Measurements from ENCODE around the gene ACTN1. TPM values are rescaled to one million over a fixed set of nuclear protein-coding genes. Genes with fewer than 3 reads are reported as not detected.

ACTN1 gene
- total RNA-seq, 2 donors from 2014 or later = 106 to 185 TPM

DNA sequence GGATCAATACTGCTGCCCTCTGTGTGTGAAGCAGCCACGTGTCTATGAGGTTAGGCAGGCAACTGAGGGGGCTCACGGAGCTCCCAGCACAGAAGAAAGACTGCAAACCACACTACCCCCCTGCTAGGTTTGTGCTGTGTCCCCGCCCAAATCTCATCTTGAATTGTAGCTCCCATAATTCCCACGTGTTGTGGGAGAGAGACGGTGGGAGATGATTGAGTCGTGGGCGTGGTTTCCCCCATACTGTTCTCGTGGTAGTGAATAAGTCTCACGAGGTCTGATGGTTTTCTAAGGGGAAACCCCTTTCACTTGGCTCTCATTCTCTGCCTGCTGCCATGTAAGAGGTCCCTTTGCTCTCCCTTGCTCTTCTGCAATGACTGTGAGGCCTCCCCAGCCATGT is 68.6 kb downstream of the ACTN1 start:
- H3K4me1 ChIP-seq = no peaks in the 10 kb centered on the region
- intact Hi-C loops (cut with DNase I) = loop anchor here (5.0 kb wide), 1 partner anchor 92 kb away; no protein-coding TSS in a partner anchor
- DNase-seq = no peak
- no peak overlapping the region for H3K27ac ChIP-seq
- TF ChIP-seq, protein P1, sequence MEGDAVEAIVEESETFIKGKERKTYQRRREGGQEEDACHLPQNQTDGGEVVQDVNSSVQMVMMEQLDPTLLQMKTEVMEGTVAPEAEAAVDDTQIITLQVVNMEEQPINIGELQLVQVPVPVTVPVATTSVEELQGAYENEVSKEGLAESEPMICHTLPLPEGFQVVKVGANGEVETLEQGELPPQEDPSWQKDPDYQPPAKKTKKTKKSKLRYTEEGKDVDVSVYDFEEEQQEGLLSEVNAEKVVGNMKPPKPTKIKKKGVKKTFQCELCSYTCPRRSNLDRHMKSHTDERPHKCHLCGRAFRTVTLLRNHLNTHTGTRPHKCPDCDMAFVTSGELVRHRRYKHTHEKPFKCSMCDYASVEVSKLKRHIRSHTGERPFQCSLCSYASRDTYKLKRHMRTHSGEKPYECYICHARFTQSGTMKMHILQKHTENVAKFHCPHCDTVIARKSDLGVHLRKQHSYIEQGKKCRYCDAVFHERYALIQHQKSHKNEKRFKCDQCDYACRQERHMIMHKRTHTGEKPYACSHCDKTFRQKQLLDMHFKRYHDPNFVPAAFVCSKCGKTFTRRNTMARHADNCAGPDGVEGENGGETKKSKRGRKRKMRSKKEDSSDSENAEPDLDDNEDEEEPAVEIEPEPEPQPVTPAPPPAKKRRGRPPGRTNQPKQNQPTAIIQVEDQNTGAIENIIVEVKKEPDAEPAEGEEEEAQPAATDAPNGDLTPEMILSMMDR (IDR thresholded peaks at IDR 0.05) = no peak
- no peaks in the 10 kb centered on the region for H3K27me3 ChIP-seq
- H3K36me3 ChIP-seq = no peaks in the 10 kb centered on the region
- H3K9ac ChIP-seq (ENCODE audit: low read depth in 2 of 2, low read length in 2 of 2) = no peak overlapping the region
- no peaks in the 10 kb centered on the region for H3K9me3 ChIP-seq
- H3K4me3 ChIP-seq = no peak overlapping the region

DNA sequence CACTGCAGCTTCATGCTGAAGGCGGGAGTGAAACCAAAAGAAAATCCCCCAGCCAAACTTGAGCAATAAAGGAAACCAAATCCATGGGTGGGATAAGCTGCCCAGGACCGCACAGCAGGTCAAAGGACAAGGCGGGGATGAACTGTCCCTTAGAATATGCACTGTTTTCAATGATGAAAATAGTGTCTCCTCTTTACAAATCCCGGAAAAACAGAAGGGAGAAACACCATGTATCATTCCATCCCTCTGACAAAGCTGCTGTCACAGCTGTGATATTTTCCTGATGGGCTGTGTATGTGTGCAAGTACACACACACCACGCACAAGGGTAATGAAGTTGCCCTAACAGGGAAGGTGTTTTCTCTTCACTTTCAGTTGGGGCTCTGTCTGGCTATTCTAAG is 70.3 kb downstream of the ACTN1 start:
- H3K36me3 ChIP-seq = no peaks in the 10 kb centered on the region
- H3K4me3 ChIP-seq = no peak overlapping the region
- no peaks in the 10 kb centered on the region for H3K9me3 ChIP-seq
- TF ChIP-seq, protein P1 (IDR thresholded peaks at IDR 0.05) = no peak
- H3K9ac ChIP-seq (ENCODE audit: low read depth in 2 of 2, low read length in 2 of 2) = no peak overlapping the region
- intact Hi-C loops (cut with DNase I) = no loop called here
- no peak overlapping the region for H3K27ac ChIP-seq
- no peaks in the 10 kb centered on the region for H3K4me1 ChIP-seq
- DNase-seq = no peak
- H3K27me3 ChIP-seq = no peaks in the 10 kb centered on the region

DNA sequence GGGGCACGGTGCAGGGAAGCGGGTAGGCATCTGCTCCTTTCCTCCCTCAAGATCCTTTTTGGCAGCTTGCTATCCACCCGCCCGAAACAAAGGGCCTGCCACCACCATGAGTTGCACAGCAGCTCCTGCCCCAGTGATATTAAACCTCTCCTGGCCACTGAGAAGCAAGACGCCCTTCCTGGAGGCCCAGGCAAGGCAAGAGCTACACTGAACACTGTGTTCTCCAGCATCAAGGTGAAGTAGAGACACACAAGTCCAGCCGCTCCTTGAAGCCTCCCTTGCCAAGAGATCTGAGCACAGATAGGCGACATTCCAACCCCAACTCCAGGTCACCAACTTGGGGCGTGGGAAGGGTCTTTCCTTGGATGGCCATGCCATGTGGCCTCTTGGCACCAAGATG is 70.9 kb downstream of the ACTN1 start:
- peaks cover under 1% of the 10 kb centered on the region for H3K36me3 ChIP-seq
- intact Hi-C loops (cut with DNase I) = no loop called here
- DNase-seq = no peak
- TF ChIP-seq, protein P1 (IDR thresholded peaks at IDR 0.05) = no peak
- no peak overlapping the region for H3K27ac ChIP-seq
- H3K4me3 ChIP-seq = no peak overlapping the region
- no peaks in the 10 kb centered on the region for H3K27me3 ChIP-seq
- no peaks in the 10 kb centered on the region for H3K9me3 ChIP-seq
- no peaks in the 10 kb centered on the region for H3K4me1 ChIP-seq
- no peak overlapping the region for H3K9ac ChIP-seq (ENCODE audit: low read depth in 2 of 2, low read length in 2 of 2)

DNA sequence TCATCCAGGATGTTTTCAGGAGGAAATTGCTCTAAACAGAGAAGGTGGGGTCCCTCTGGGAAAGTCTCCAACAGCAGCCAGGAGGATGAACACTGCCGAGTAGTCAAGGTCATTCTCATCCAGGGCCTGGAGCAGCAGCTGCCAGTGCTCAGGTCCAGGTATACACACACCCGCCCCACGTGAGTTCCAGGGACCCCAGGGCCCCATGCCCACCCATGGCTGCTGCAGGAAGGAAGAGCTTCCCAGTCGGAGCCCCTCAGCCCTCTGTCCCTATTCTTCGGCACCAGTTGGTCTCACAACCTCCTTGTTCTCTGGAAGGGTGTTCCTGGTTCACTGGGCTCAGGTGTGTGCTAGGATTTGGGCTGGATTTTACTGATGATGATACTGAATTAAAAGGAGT is 72.7 kb downstream of the ACTN1 start:
- Histone ChIP-seq H3K9me3 (no peaks in the 10 kb centered on the region), H3K27ac (no peak overlapping the region), H3K27me3 (no peaks in the 10 kb centered on the region), H3K4me1 (no peaks in the 10 kb centered on the region), H3K4me3 (no peak overlapping the region), H3K36me3 (peaks cover 16% of the 10 kb centered on the region), H3K9ac (ENCODE audit: low read depth in 2 of 2, low read length in 2 of 2) (no peak overlapping the region)
- no peak for DNase-seq
- TF ChIP-seq, protein P1 (IDR thresholded peaks at IDR 0.05) = no peak
- intact Hi-C loops (cut with DNase I) = no loop called here

DNA sequence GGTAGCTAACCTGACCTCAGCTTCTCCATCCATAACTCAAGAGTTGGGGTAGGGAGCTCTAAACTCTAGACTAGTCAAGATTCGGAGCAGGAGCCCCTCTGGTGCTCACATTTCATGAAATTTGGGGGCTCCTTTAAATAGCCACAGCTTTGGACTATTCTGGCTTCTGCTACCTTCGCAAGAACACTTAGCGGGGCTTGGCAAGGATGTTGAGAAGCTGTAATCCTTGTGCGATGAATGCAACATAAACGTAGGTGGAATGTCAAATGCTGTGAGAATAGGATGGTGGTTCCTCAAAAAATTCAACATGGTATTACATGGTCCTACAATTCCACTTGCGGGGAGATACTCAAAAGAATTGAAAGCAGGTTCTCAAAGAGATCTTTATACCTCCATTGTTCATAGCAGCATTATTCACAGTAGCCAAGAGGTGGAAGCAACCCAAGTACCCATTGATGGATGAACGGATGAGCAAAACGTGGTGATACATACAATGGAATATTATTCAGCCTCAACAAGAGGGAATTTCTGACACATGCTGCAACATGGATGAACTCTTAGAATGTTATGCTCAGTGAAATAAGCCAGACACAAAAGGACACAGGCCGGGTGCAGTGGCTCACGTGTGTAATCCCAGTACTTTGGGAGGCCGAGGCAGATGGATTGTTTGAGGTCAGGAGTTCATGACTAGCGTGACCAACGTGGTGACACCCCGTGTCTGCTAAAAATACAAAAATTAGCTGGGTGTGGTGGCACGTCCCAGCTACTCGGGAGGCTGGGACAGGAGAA is 73.8 kb downstream of the ACTN1 start:
- DNase-seq = no peak
- Histone ChIP-seq H3K27ac (no peak overlapping the region), H3K4me3 (no peak overlapping the region), H3K4me1 (no peaks in the 10 kb centered on the region), H3K9me3 (no peaks in the 10 kb centered on the region), H3K27me3 (no peaks in the 10 kb centered on the region), H3K9ac (ENCODE audit: low read depth in 2 of 2, low read length in 2 of 2) (no peak overlapping the region), H3K36me3 (peaks cover 20% of the 10 kb centered on the region)
- intact Hi-C loops (cut with DNase I) = no loop called here
- TF ChIP-seq, protein P1 (IDR thresholded peaks at IDR 0.05) = no peak
